ENCODE data around the gene CLIP3. TPM values are rescaled to one million over a fixed set of nuclear protein-coding genes. Genes with fewer than 3 reads are reported as not detected.
A peak's percentile ranks its signal among the peaks of the same experiment; 100 is the strongest.

Gene CLIP3
- total and polyA plus RNA-seq, 9 of the 15 experiments (the other 6 are each of a cell fraction or from before 2014, with no cell fraction given), result 0.01 to 0.50 (median 0.15) TPM; not detected in 1

- TF ChIP-seq ESRRB (CRISPR knock-in tag; IDR thresholded peaks at IDR 0.05; ENCODE audit: borderline replicate concordance), result no peak
- TF ChIP-seq BMI1 (IDR thresholded peaks at IDR 0.05; ENCODE audit: low read length), result no peak
- TF ChIP-seq ZEB2 (IDR thresholded peaks at IDR 0.05), result peak; percentile 59; the same call in 1 of the 2 replicates
- TF ChIP-seq ZNF551 (CRISPR knock-in tag; IDR thresholded peaks at IDR 0.05), result no peak
- 0 out of 2 replicates have a peak, but pooled peaks have one; percentile 86 for TF ChIP-seq FOXP4 (CRISPR knock-in tag; IDR thresholded peaks at IDR 0.05; ENCODE audit: borderline replicate concordance)
- TF ChIP-seq ZZZ3 (IDR thresholded peaks at IDR 0.05), result peak; percentile 88
- TF ChIP-seq, protein P1, sequence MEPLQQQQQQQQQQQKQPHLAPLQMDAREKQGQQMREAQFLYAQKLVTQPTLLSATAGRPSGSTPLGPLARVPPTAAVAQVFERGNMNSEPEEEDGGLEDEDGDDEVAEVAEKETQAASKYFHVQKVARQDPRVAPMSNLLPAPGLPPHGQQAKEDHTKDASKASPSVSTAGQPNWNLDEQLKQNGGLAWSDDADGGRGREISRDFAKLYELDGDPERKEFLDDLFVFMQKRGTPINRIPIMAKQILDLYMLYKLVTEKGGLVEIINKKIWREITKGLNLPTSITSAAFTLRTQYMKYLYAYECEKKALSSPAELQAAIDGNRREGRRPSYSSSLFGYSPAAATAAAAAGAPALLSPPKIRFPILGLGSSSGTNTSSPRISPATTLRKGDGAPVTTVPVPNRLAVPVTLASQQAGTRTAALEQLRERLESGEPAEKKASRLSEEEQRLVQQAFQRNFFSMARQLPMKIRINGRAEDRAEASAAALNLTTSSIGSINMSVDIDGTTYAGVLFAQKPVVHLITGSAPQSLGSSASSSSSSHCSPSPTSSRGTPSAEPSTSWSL (CRISPR knock-in tag; IDR thresholded peaks at IDR 0.05; ENCODE audit: borderline replicate concordance), result no peak
- TF ChIP-seq YY1 (IDR thresholded peaks at IDR 0.05; ENCODE audit: borderline replicate concordance in 1 of 3, control insufficient read depth in 1 of 3, extremely low read depth in 1 of 3, insufficient read depth in 3 of 3, insufficient read length in 1 of 3, insufficient replicate concordance in 2 of 3, low read depth in 1 of 3, low read length in 2 of 3), result peak in 1 of 3 experiments; percentile 18
- TF ChIP-seq, protein P2, sequence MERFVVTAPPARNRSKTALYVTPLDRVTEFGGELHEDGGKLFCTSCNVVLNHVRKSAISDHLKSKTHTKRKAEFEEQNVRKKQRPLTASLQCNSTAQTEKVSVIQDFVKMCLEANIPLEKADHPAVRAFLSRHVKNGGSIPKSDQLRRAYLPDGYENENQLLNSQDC (CRISPR knock-in tag; IDR thresholded peaks at IDR 0.05), result no peak
- no peak for TF ChIP-seq PRPF4 (IDR thresholded peaks at IDR 0.05; ENCODE audit: insufficient read depth, low read depth, low read length, poor library complexity, severe bottlenecking)
- TF ChIP-seq TEAD4 (IDR thresholded peaks at IDR 0.05; ENCODE audit: low read length), result no peak
- no peak for TF ChIP-seq TEAD4 (CRISPR knock-in tag; IDR thresholded peaks at IDR 0.05; ENCODE audit: borderline replicate concordance)
- no peak; the same call in 1 of the 2 replicates for TF ChIP-seq NFE2 (IDR thresholded peaks at IDR 0.05; ENCODE audit: low read depth)
- no peak for TF ChIP-seq E2F4 (CRISPR knock-in tag; IDR thresholded peaks at IDR 0.05; ENCODE audit: low read depth)
- TF ChIP-seq, protein P3, sequence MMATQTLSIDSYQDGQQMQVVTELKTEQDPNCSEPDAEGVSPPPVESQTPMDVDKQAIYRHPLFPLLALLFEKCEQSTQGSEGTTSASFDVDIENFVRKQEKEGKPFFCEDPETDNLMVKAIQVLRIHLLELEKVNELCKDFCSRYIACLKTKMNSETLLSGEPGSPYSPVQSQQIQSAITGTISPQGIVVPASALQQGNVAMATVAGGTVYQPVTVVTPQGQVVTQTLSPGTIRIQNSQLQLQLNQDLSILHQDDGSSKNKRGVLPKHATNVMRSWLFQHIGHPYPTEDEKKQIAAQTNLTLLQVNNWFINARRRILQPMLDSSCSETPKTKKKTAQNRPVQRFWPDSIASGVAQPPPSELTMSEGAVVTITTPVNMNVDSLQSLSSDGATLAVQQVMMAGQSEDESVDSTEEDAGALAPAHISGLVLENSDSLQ (IDR thresholded peaks at IDR 0.05), result peak; percentile 92
- no peak for TF ChIP-seq DNMT1 (IDR thresholded peaks at IDR 0.05)
- TF ChIP-seq ARHGAP35 (IDR thresholded peaks at IDR 0.05; ENCODE audit: partially characterized antibody), result no peak
- TF ChIP-seq ID3 (CRISPR knock-in tag; IDR thresholded peaks at IDR 0.05), result no peak
- TF ChIP-seq ID3 (tag; IDR thresholded peaks at IDR 0.05), result peak; percentile 50; the same call in 1 of the 2 replicates
- TF ChIP-seq NFRKB (IDR thresholded peaks at IDR 0.05; ENCODE audit: low read depth), result no peak
- TF ChIP-seq ZNF217 (CRISPR knock-in tag; IDR thresholded peaks at IDR 0.05), result no peak
- no peak for TF ChIP-seq TCF3 (CRISPR knock-in tag; IDR thresholded peaks at IDR 0.05)
Observed at GRCh38 chr19:36054119-36054732, 21.6 kb upstream of the CLIP3 start, which contains the start of gene THAP8 (continued).

Measured in K562 (cell line).